Measurements from ENCODE around the gene THRA. TPM values are rescaled to one million over a fixed set of nuclear protein-coding genes. Genes with fewer than 3 reads are reported as not detected.
A peak's percentile ranks its signal among the peaks of the same experiment; 100 is the strongest.

The THRA gene
- total and polyA plus RNA-seq, 9 of the 15 experiments (the other 6 are each of a cell fraction or from before 2014, with no cell fraction given) = 0.34 to 23.4 (median 12.7) TPM

- TF ChIP-seq RBFOX2 (IDR thresholded peaks at IDR 0.05; ENCODE audit: low read depth, low read length) = 0 out of 2 replicates have a peak, but pooled peaks have one; percentile 20
- no peak for TF ChIP-seq ILF3 (IDR thresholded peaks at IDR 0.05; ENCODE audit: borderline replicate concordance)
- TF ChIP-seq ARID1B (IDR thresholded peaks at IDR 0.05) = peak; percentile 35; the same call in 1 of the 2 replicates
- no peak for TF ChIP-seq ZNF23 (CRISPR knock-in tag; IDR thresholded peaks at IDR 0.05)
- peak; percentile 56; the same call in 1 of the 2 replicates for TF ChIP-seq NR2C1 (IDR thresholded peaks at IDR 0.05)
- peak; percentile 40; the same call in 1 of the 2 replicates for TF ChIP-seq NR2C1 (tag; IDR thresholded peaks at IDR 0.05)
- TF ChIP-seq MAZ (CRISPR knock-in tag; conservative IDR thresholded peaks at IDR 0.05 in 1 of 2, IDR thresholded peaks at IDR 0.05 in 1 of 2) = peak; percentile 50 to 74; a peak in 2 of 4 replicates
- TF ChIP-seq MAX (CRISPR knock-in tag; IDR thresholded peaks at IDR 0.05) = no peak
- peak; percentile 54; the same call in 1 of the 2 replicates for TF ChIP-seq ZBTB2 (IDR thresholded peaks at IDR 0.05)
- no peak for TF ChIP-seq ZNF431 (CRISPR knock-in tag; IDR thresholded peaks at IDR 0.05)
- TF ChIP-seq HDGF (IDR thresholded peaks at IDR 0.05) = peak; percentile 54; the same call in 1 of the 2 replicates
- peak; percentile 62; the same call in 1 of the 2 replicates for TF ChIP-seq ZBTB7A (IDR thresholded peaks at IDR 0.05; ENCODE audit: borderline replicate concordance, control insufficient read depth, low read depth, low read length)
- TF ChIP-seq CTCFL (IDR thresholded peaks at IDR 0.05; ENCODE audit: borderline replicate concordance, insufficient read depth, low read depth, low read length, poor library complexity, severe bottlenecking) = peak; percentile 67
- peak; percentile 66; the same call in 1 of the 2 replicates for TF ChIP-seq SMC3 (conservative IDR thresholded peaks at IDR 0.05; ENCODE audit: insufficient read depth, low read depth, low read length)
- peak in 1 of 2 experiments; percentile 42; a peak in 1 of 4 replicates for TF ChIP-seq MNT (conservative IDR thresholded peaks at IDR 0.05)
- TF ChIP-seq ZBTB5 (IDR thresholded peaks at IDR 0.05) = peak; percentile 53; the same call in 1 of the 2 replicates
- no peak for TF ChIP-seq NR2C2 (CRISPR knock-in tag; IDR thresholded peaks at IDR 0.05)
- peak; percentile 67 for TF ChIP-seq NR2C2 (tag; IDR thresholded peaks at IDR 0.05)
- TF ChIP-seq FOXK1 (CRISPR knock-in tag; IDR thresholded peaks at IDR 0.05; ENCODE audit: borderline replicate concordance) = no peak
- TF ChIP-seq CBFA2T3 (IDR thresholded peaks at IDR 0.05) = peak; percentile 3; the same call in 1 of the 2 replicates
Measured at GRCh38 chr17:40075201-40075941, 12.6 kb downstream of the THRA start (continued).

Measured in K562 (cell line).